Skin of body (tissue), 2 donors: ENCODE data around the gene PHPT1. TPM values are rescaled to one million over a fixed set of nuclear protein-coding genes. Genes with fewer than 3 reads are reported as not detected.
"Not testable (repeated sequence)": the region's sequence is repeated elsewhere in the genome, so short reads cannot be mapped to it uniquely, and the experiment has no call there.

Experiments used
- DNase-seq: peaks from one replicate; lab custom pipeline; 2025; lab: John Stamatoyannopoulos, UW
- total RNA-seq: library from RNA; depleted of rRNA; stranded (reverse); fragments of >200 nt; gene quantifications from one replicate; pipeline ENCODE4 v1.2.3, GENCODE V29; 2014

Gene PHPT1
- total RNA-seq, 1 donor from 2014 or later: 70.4 TPM

GRCh38 chr9:136837146-136837855 lies 11.9 kb upstream of the PHPT1 start:
- no peak for DNase-seq

GRCh38 chr9:136837856-136838277 lies 11.3 kb upstream of the PHPT1 start:
- not testable (repeated sequence) for DNase-seq

- no peak for DNase-seq
These were observed 10.6 kb upstream of the PHPT1 start for GRCh38 chr9:136838314-136839228.

- no peak for DNase-seq
These were observed 9.7 kb upstream of the PHPT1 start for GRCh38 chr9:136839229-136840139.

- no peak for DNase-seq
These were observed 8.9 kb upstream of the PHPT1 start for GRCh38 chr9:136840140-136840876.

- DNase-seq: no peak
These were observed 8.1 kb upstream of the PHPT1 start for GRCh38 chr9:136840877-136841645.

GRCh38 chr9:136841646-136842379 lies 7.4 kb upstream of the PHPT1 start:
- not testable (repeated sequence) for DNase-seq

- peak; percentile 58 for DNase-seq
These were observed 6.7 kb upstream of the PHPT1 start, which contains the start of gene AJM1 for GRCh38 chr9:136842380-136842948. Gene AJM1, plus strand, starts transcription at chr9:136842478. Its CDS starts 1,937 bp downstream, at chr9:136844415.

- not testable (repeated sequence) for DNase-seq
These were observed 5.9 kb upstream of the PHPT1 start for GRCh38 chr9:136843159-136843800.

- DNase-seq: not testable (repeated sequence)
These were observed 5.1 kb upstream of the PHPT1 start for GRCh38 chr9:136843801-136844740.

GRCh38 chr9:136844761-136845464 lies 4.3 kb upstream of the PHPT1 start:
- DNase-seq: no peak

GRCh38 chr9:136845465-136846260 lies 3.5 kb upstream of the PHPT1 start:
- DNase-seq: no peak

GRCh38 chr9:136846376-136847087 lies 2.7 kb upstream of the PHPT1 start:
- DNase-seq: no peak

- DNase-seq: peak; percentile 55
These were observed 2.0 kb upstream of the PHPT1 start for GRCh38 chr9:136847088-136847825.
